Stomach smooth muscle (tissue), 2 donors: Measurements from ENCODE around the gene GMEB2.
"Not testable (repeated sequence)": the region's sequence is repeated elsewhere in the genome, so short reads cannot be mapped to it uniquely, and the experiment has no call there.

Source experiments
- H3K27ac ChIP-seq: one replicate; pipeline ENCODE4 v1.7.0; 2013; ENCODE audit warnings: mild to moderate bottlenecking, low read length, inconsistent platforms
- H3K27me3 ChIP-seq, 2 donors: one replicate each; pipeline ENCODE4 v1.7.0; 2013; ENCODE audit warnings: low read length in 2 of 2; ENCODE audit not compliant: insufficient read depth in 2 of 2, control insufficient read depth in 1 of 2
- H3K36me3 ChIP-seq, 2 donors: one replicate each; pipeline ENCODE4 v1.7.0; 2013; ENCODE audit warnings: low read length in 2 of 2; ENCODE audit not compliant: control insufficient read depth in 2 of 2, insufficient read depth in 2 of 2
- H3K4me1 ChIP-seq: one replicate; pipeline ENCODE4 v1.7.0; 2013; ENCODE audit warnings: low read length; ENCODE audit not compliant: control insufficient read depth, insufficient read depth
- H3K4me3 ChIP-seq, 2 donors: one replicate each; pipeline ENCODE4 v1.7.0; 2013; ENCODE audit warnings: low read length in 2 of 2
- H3K9ac ChIP-seq, 2 donors: one replicate each; pipeline ENCODE4 v1.7.0; 2013; ENCODE audit warnings: low read length in 2 of 2, mild to moderate bottlenecking in 1 of 2
- H3K9me3 ChIP-seq, 2 donors: one replicate each; pipeline ENCODE4 v1.7.0; 2013; ENCODE audit warnings: low read length in 2 of 2; ENCODE audit not compliant: control insufficient read depth in 2 of 2
- donor health status: healthy.
- donor health status: Pancreatic carcinoma.

The GMEB2 gene

DNA sequence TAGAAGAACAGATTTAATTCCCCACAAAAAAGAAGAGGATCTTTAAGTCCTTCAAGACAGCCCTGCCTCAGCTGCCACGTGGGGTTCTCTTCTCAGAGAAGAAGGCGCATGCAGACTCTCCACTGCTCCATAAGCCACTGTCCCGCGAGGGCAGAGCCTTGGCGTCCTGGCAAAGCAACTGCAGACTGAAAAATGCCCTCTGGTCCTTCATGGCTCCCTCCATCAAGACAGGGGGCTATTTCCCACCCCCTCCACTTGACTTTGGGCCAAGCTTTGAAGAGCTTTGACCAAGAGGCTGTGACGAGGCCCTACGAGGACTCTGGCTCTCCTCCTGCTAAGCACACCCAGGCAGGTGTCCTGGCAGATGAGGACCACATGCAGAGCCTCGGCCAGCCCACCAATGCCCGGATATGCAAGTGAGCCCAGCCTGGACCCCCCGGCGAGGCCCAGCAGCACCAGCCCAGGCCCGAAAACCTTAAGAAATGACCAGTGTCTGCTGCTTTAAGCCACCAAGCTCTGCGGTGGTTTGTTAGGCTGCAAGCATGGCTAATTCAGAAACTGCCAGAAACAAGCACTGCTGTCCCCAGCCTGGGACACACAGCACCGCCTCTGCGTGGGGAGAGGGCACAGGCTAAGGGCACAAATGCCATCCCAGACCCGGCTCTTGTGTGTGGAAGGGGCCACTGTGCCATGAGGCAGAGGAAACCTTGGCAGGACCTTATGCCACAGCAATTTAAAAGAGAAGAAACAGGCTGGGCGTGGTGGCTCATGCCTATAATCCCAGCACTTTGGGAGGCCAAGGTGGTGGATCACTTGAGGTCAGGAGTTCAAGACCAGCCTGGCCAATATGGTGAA, 16.1 kb downstream of the GMEB2 start:
- Histone ChIP-seq H3K4me1 (no peaks in the 10 kb centered on the region), H3K9me3 (no peaks in the 10 kb centered on the region), H3K27ac (no peak overlapping the region), H3K9ac (no peak overlapping the region), H3K36me3 (peaks cover 0 to 3% of the 10 kb centered on the region in 2 donors), H3K4me3 (no peak overlapping the region), H3K27me3 (no peaks in the 10 kb centered on the region)

DNA sequence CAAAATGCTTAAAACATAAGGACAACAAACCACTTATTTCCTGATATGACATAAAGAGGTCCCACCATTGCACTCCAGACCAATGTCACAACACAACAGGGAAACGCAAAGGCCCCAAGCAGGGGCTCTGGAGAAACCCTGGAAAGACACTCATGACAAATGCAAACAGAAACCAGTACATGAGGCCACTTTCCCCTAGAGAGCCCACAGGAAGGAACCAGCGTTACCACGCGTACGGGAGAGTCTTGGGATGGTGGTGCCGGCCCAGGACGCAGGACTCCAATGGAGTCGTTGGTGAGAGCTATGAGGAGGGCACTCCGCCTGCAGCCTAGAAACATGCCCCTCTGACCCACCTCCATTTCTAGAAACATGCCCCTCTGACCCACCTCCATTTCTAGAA, 20.2 kb downstream of the GMEB2 start:
- Histone ChIP-seq H3K27ac (no peak overlapping the region), H3K4me1 (no peaks in the 10 kb centered on the region), H3K9ac (no peak overlapping the region)

DNA sequence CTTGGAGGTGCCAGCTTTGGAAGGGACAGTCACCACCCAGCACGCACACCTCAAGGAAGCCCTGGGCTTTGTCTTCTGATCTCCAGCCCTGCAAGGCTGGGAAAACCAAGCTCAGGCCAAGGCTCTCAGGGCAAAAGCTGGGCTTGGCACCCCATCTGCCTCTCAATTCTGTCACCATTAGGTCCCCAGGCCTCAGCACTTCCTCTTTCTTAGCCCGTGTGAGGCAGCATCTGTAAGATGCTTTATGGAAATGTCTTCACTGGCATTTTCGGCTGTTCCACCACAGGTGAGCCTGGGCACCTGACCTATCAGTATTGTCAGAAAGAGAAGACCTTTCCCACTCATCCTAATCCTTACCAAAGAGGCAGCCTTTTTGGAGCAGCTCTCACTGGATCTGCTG, 24.6 kb downstream of the GMEB2 start:
- Histone ChIP-seq H3K27ac (no peak overlapping the region), H3K9ac (no peak overlapping the region), H3K36me3 (peaks cover 28 to 31% of the 10 kb centered on the region in 2 donors)

More for the DNA sequence above, 20.2 kb downstream of the GMEB2 start:
- Histone ChIP-seq H3K9me3 (no peaks in the 10 kb centered on the region), H3K27me3 (no peaks in the 10 kb centered on the region), H3K36me3 (peaks cover 11 to 14% of the 10 kb centered on the region in 2 donors), H3K4me3 (no peak overlapping the region)

DNA sequence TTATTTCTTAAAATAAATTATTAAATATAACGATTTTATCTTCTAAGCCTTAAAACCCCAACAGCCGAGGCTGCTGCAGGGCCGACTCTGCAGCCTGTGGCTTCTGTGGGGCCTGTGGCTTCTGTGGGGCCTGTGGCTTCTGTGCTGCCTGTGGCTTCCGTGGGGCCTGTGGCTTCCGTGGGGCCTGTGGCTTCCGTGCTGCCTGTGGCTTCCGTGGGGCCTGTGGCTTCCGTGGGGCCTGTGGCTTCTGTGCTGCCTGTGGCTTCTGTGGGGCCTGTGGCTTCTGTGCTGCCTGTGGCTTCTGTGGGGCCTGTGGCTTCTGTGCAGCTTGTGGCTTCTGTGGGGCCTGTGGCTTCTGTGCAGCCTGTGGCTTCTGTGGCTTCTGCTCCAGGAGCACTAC, 25.2 kb downstream of the GMEB2 start:
- H3K36me3 ChIP-seq, result peaks cover 28 to 31% of the 10 kb centered on the region in 2 donors
- H3K9me3 ChIP-seq, H3K4me3 ChIP-seq: not testable (repeated sequence)

More for the DNA sequence above, 24.6 kb downstream of the GMEB2 start:
- Histone ChIP-seq H3K4me3 (no peak overlapping the region), H3K4me1 (no peaks in the 10 kb centered on the region), H3K9me3 (no peaks in the 10 kb centered on the region), H3K27me3 (no peaks in the 10 kb centered on the region)

DNA sequence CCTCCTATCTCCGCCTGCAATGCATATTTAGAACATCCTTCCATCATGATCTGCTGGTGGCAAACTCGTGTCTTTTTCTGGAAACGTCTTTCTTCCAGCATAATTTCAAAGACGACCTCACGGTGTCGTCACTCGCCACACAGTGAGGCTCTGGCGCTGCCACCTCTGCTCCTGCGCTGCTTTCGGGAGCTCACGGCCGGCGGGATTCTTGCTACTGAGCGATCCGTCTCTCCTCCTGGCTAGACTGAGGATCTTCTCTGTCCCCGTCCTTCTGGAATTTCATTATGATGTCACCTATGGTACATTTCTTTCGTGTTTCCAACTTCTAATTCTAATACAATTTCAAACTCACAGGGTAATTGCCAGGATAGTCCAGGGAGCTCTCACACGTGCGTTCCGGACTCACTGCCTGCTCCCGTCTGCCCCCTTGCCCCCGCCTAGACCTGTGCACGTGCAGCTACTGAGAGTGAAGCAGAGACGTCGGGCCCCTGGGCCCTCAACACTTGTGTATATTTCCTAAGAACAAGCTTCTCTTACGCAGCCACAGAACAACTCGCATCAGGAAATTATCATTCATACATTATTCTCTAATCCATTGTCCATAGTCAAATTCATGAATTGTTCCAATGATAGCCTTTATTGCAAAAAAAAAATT, 27.4 kb downstream of the GMEB2 start:
- H3K9ac ChIP-seq, result no peak overlapping the region
- no peak overlapping the region for H3K27ac ChIP-seq
- H3K27me3 ChIP-seq, result no peaks in the 10 kb centered on the region
- peaks cover 28 to 35% of the 10 kb centered on the region in 2 donors for H3K36me3 ChIP-seq
- no peaks in the 10 kb centered on the region for H3K4me1 ChIP-seq
- no peak overlapping the region for H3K4me3 ChIP-seq
- no peaks in the 10 kb centered on the region for H3K9me3 ChIP-seq

More for the DNA sequence above, 25.2 kb downstream of the GMEB2 start:
- H3K9ac ChIP-seq, H3K4me1 ChIP-seq, H3K27ac ChIP-seq, H3K27me3 ChIP-seq: not testable (repeated sequence)

DNA sequence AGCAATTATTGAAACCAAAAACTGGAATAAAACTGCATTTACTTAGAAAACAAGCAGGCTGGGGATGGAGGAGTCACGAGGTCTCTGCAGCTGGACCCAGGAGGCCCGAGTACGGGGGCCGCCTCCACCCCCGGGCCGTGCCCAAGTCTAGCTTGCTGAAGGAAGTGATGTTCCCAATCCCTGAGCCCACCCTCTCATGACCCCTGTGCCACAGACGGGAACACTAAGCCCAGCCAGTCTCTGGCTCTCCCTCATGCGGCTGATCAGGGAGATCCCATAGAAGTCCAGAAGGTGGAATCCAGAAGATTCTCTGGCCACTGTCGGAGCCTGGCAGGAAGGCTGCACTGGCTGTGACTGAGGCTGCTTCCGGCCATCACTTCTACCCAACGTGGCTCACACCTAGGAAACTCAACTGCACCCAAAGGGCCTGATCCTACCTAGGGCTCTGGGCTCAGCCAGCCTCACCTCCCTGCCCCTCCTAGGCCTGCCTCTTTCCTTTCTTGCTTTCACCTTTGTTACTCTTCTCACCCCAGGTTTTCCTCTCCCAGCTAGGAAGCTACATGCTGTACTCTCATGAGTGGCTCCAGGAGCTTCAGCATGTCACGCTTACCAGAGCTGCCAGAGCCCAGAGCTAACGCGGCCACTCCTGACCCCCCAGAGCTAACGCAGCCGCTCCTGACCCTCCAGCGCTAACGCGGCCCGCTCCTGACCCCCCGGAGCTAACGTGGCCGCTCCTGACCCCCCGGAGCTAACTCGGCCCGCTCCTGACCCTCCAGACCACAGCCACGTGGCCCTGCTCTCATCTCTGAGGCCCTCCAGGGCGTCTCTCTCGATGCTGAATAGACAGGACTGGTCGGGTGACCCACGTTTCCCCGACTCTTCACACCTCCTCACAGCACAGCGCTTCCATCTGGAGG, 28.2 kb downstream of the GMEB2 start:
- H3K4me1 ChIP-seq, result peaks cover 7% of the 10 kb centered on the region
- no peaks in the 10 kb centered on the region for H3K27me3 ChIP-seq
- H3K36me3 ChIP-seq, result peaks cover 28 to 33% of the 10 kb centered on the region in 2 donors
- H3K4me3 ChIP-seq, result no peak overlapping the region
- no peak overlapping the region for H3K27ac ChIP-seq
- no peak overlapping the region for H3K9ac ChIP-seq
- H3K9me3 ChIP-seq, result no peaks in the 10 kb centered on the region

DNA sequence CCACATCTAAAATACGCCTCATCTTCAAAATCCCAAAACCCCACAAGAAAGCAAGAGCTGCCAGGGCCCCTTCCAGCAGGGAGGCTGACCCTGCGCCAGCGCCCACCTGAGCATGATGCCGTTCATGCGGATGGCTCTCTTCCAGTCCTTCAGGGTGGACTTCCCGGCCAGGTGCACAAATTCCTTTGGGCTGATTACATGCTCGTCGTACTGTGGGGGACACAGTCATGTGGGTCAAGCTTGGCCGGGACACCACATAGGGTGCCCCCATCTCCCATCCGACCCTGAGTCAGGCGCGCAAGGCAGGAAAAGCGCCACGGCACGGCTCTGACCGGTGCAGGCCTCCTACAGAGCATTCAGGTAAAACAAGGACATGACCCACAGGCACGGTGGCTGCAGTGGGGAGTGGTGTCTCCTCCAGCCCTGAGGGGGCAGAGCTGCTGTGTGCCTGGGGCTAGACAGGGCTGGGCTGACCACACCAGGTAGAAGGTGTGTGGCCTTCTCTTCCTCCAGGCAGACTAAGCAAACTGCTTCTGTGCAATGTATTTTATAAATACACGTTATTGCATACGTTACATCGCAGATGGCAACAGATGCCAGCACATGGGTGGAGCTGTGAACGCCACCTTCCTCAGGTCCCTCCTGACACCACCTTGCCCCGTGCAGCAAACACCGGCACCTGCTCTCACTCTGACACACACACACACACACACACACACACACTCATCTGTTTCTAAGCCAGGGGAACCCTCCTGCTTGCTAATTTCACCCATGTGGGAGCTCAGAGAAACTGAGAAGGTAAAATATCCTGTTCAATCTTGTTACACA, 29.0 kb downstream of the GMEB2 start:
- Histone ChIP-seq H3K9me3 (no peaks in the 10 kb centered on the region), H3K27me3 (no peaks in the 10 kb centered on the region), H3K4me3 (no peak overlapping the region), H3K9ac (no peak overlapping the region), H3K27ac (no peak overlapping the region), H3K36me3 (peaks cover 32 to 35% of the 10 kb centered on the region in 2 donors), H3K4me1 (peaks cover 7% of the 10 kb centered on the region)

DNA sequence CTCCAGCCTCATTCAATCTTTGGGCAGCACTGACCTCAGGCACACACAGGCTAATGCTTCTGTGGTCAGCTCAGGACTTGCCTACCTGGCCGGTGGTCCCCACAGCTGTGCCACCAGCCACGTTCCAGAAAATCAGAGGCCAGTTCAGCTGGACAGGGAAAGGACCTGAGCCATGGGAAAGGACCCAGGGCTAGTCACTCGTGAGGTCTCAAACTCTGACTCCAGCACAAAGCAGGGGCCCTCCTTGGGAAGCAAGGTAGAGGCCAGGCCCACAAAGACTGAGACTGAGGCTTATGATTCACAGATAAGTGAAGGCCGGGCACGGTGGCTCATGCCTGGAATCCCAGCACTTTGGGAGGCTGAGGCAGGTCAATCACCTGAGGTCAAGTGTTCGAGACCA, 30.5 kb downstream of the GMEB2 start:
- no peak overlapping the region for H3K9ac ChIP-seq

DNA sequence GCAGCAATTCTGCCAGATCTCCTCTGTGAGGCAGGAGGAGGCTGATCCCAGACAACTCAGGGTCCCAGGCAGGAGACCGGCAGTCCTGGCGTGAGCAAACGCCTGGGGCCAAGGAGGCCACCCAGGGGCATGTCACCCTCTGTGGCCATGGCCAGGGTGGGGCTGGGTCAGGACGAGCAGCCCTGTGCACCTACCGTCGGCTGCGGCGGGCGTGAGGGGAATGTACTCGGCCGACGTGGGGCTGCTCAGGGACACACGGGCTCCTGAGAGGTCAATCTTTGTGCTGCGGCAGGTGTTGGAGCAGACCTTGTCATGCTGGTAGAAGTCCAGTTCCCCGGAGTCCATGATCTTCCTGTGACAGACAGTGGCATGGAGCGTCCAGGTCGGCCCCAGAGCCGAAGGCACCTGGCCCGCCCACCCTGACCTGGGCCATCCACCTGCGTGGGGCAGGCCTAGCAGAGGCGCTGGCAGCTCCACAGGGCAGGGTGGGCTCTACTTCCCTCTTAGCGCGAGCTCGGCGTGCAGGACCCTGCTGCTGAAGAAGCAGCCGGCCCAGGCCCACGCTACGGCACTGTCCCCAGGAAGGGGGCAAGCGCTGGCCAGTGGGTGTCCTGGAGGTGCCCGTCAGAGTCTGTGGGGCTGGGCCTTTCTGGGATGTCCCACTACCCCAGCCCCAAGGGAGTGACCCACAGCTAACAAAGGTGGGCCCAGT, 31.3 kb downstream of the GMEB2 start:
- H3K9ac ChIP-seq, result no peak overlapping the region
- no peaks in the 10 kb centered on the region for H3K27me3 ChIP-seq
- no peaks in the 10 kb centered on the region for H3K9me3 ChIP-seq
- peaks cover 7% of the 10 kb centered on the region for H3K4me1 ChIP-seq
- H3K36me3 ChIP-seq, result peaks cover 35 to 39% of the 10 kb centered on the region in 2 donors
- no peak overlapping the region for H3K27ac ChIP-seq
- no peak overlapping the region for H3K4me3 ChIP-seq

More for the DNA sequence above, 30.5 kb downstream of the GMEB2 start:
- Histone ChIP-seq H3K9me3 (no peaks in the 10 kb centered on the region), H3K36me3 (peaks cover 34 to 35% of the 10 kb centered on the region in 2 donors), H3K27ac (no peak overlapping the region), H3K27me3 (no peaks in the 10 kb centered on the region), H3K4me1 (peaks cover 7% of the 10 kb centered on the region), H3K4me3 (no peak overlapping the region)
